HEK293 (cell line): Measurements from ENCODE around the gene STAB1.
"Not testable (repeated sequence)": the region's sequence is repeated elsewhere in the genome, so short reads cannot be mapped to it uniquely, and the experiment has no call there.

Experiments
- CTCF ChIA-PET: fragments of 350-600 bp; formaldehyde crosslinking; extraction: SDS; loops from one replicate; lab custom pipeline; 2021; ENCODE audit warnings: antibody characterized with exemption; lab: Yijun Ruan, JAX
- POLR2A ChIA-PET: fragments of 300-600 bp; formaldehyde crosslinking; extraction: SDS; loops from one replicate; lab custom pipeline; 2020; ENCODE audit warnings: antibody characterized with exemption, inconsistent platforms; lab: Yijun Ruan, JAX
- H3K27ac ChIP-seq: fragments of 200-500 bp; sonication (Bioruptor generic); 2 replicates; pipeline ENCODE4 v1.5.1; 2014; ENCODE audit warnings: low read depth, low read length, control low read depth, inconsistent platforms; ENCODE audit errors: extremely low read depth
- H3K36me3 ChIP-seq, 2 experiments: fragments of 200-500 bp in 1 of 2; sonication (Bioruptor generic) in 1 of 2; 1 replicate in 1 of 2; 2 replicates in 1 of 2; pipeline ENCODE4 v1.5.1; 2014 to 2017; ENCODE audit warnings: inconsistent platforms in 2 of 2, low read length in 2 of 2; ENCODE audit not compliant: control insufficient read depth in 2 of 2, insufficient read depth in 1 of 2
- H3K4me1 ChIP-seq: fragments of 200-500 bp; sonication (Bioruptor generic); 2 replicates; pipeline ENCODE4 v1.5.1; 2014; ENCODE audit warnings: mild to moderate bottlenecking, low read length, inconsistent platforms; ENCODE audit not compliant: control insufficient read depth, insufficient read depth
- H3K4me3 ChIP-seq: 2 replicates; pipeline ENCODE4 v1.5.1; 2011; ENCODE audit warnings: low read depth, mild to moderate bottlenecking, control low read depth, low read length, moderate library complexity
- H3K9me3 ChIP-seq: fragments of 200-500 bp; sonication (Bioruptor generic); 2 replicates; pipeline ENCODE4 v1.5.1; 2014; ENCODE audit warnings: low read depth, low read length, inconsistent platforms; ENCODE audit not compliant: control insufficient read depth, insufficient read depth
- BCL11A ChIP-seq: fragments of 450-650 bp; formaldehyde crosslinking; IDR thresholded peaks from 2 replicates; pipeline ENCODE4 v1.5.1; 2016; ENCODE audit warnings: low read depth, missing biosample characterization, missing genetic modification characterization
- EGR2 ChIP-seq: fragments of 450-650 bp; formaldehyde crosslinking; IDR thresholded peaks from 2 replicates; pipeline ENCODE4 v1.5.1; 2016; ENCODE audit warnings: low read depth, missing biosample characterization, missing genetic modification characterization
- MEIS1 ChIP-seq: sonication (generic); formaldehyde crosslinking; IDR thresholded peaks from 2 replicates; pipeline ENCODE4 v1.8.1; 2022; ENCODE audit warnings: missing genetic modification reagents, mild to moderate bottlenecking, borderline replicate concordance
- ZNF121 ChIP-seq: fragments of 450-650 bp; formaldehyde crosslinking; IDR thresholded peaks from 2 replicates; pipeline ENCODE4 v1.5.1; 2016; ENCODE audit warnings: missing biosample characterization, missing genetic modification characterization
- ZNF155 ChIP-seq: fragments of 450-650 bp; formaldehyde crosslinking; IDR thresholded peaks from 2 replicates; pipeline ENCODE4 v1.5.1; 2016; ENCODE audit warnings: missing biosample characterization, missing genetic modification characterization
- ZNF223 ChIP-seq: fragments of 450-650 bp; formaldehyde crosslinking; IDR thresholded peaks from 2 replicates; pipeline ENCODE4 v1.5.1; 2016; ENCODE audit warnings: missing biosample characterization, missing genetic modification characterization
- ZNF366 ChIP-seq: fragments of 450-650 bp; formaldehyde crosslinking; conservative IDR thresholded peaks from 2 replicates; pipeline ENCODE4 v1.5.1; 2016; ENCODE audit warnings: missing biosample characterization, missing genetic modification characterization
- ZNF404 ChIP-seq: fragments of 450-650 bp; formaldehyde crosslinking; IDR thresholded peaks from 2 replicates; pipeline ENCODE4 v1.5.1; 2017; ENCODE audit warnings: missing biosample characterization, missing genetic modification characterization
- ZNF416 ChIP-seq: fragments of 450-650 bp; formaldehyde crosslinking; IDR thresholded peaks from 2 replicates; pipeline ENCODE4 v1.5.1; 2016; ENCODE audit warnings: missing biosample characterization, missing genetic modification characterization
- ZNF530 ChIP-seq: fragments of 450-650 bp; formaldehyde crosslinking; IDR thresholded peaks from 2 replicates; pipeline ENCODE4 v1.5.1; 2016; ENCODE audit warnings: low read depth, missing biosample characterization, missing genetic modification characterization
- ZNF555 ChIP-seq: fragments of 450-650 bp; formaldehyde crosslinking; conservative IDR thresholded peaks from 2 replicates; pipeline ENCODE4 v1.5.1; 2017; ENCODE audit warnings: missing biosample characterization, mild to moderate bottlenecking, missing genetic modification characterization, inconsistent platforms
- ZNF660 ChIP-seq: fragments of 450-650 bp; IDR thresholded peaks from 2 replicates; pipeline ENCODE4 v1.5.1; 2018; ENCODE audit warnings: missing biosample characterization, mild to moderate bottlenecking, missing genetic modification characterization
- ZNF76 ChIP-seq: fragments of 450-650 bp; formaldehyde crosslinking; IDR thresholded peaks from 2 replicates; pipeline ENCODE4; 2016; ENCODE audit warnings: low read depth, missing biosample characterization, missing genetic modification characterization, borderline replicate concordance
- ZNF830 ChIP-seq: fragments of 450-650 bp; IDR thresholded peaks from 2 replicates; pipeline ENCODE4 v1.5.0; 2018; ENCODE audit warnings: missing biosample characterization, missing genetic modification characterization, low read depth, mild to moderate bottlenecking, moderate library complexity
- TF ChIP-seq, protein P1 (sequence below): fragments of 450-650 bp; formaldehyde crosslinking; IDR thresholded peaks from 2 replicates; pipeline ENCODE4 v1.5.1; 2016; ENCODE audit warnings: missing biosample characterization, missing genetic modification characterization
- TF ChIP-seq, protein P2 (sequence below): fragments of 450-650 bp; formaldehyde crosslinking; IDR thresholded peaks from 2 replicates; pipeline ENCODE4; 2016; ENCODE audit warnings: missing biosample characterization, missing genetic modification characterization
- TF ChIP-seq, protein P3 (sequence below): fragments of 450-650 bp; formaldehyde crosslinking; IDR thresholded peaks from 2 replicates; pipeline ENCODE4 v1.5.1; 2017; ENCODE audit warnings: missing biosample characterization, missing genetic modification characterization

STAB1 gene

DNA sequence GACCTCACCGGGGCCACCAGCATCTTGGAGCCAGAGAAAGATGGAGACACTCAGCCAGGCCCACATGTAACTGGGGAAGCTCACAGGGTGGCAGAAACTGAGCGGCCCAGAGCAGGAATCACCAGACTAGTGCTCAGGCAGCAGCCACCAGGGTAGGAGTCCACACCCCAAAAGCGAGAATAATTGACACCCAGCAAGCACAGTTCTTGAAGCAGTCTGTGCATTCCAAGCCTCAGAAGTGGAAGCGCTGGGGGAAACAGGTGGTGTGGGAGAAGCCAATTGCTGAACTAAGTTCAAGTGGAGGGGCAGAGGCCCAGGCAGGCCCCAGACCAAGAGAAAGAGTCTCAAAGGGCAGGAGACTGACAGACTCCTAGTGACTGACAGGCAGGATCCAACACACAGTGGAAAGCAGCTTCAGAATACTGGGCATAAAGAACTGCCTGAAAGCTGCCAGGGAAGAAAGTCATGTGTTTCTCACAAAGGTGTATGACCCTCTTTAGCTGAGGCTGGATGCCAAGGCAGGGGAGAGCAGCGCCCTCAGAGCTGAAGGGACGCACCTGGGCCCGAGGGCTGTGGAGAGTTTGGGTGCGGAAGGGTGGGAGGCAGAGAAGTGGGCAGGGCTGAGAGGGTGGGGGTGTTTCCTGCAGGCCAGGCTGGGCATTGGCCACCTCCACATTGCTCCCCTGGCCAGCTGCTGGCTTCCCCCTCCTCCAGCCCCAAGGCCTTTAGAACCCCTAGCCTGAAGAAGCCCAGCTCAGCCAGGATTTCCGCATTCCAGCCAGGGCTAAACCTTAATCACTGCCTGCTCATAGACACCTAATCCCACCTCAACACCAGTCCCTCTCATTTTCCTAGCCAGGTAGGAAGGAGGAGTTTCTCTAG, 30.8 kb downstream of the STAB1 start:
- no peak overlapping the region for H3K4me3 ChIP-seq
- H3K4me1 ChIP-seq: no peaks in the 10 kb centered on the region
- no peaks in the 10 kb centered on the region for H3K9me3 ChIP-seq
- ChIA-PET POLR2A (interaction anchor here (0.9 to 1.7 kb wide), 3 partner anchors 10 to 16 kb away, joined by 3 to 5 read pairs (median 3); partner anchors contain the start of gene UQCC5), CTCF (interaction anchor here (1.2 kb wide), 2 partner anchors 78 to 114 kb away, joined by 3 to 6 read pairs; no protein-coding TSS in a partner anchor)
- no peak overlapping the region for H3K27ac ChIP-seq
- peaks cover 0 to 74% of the 10 kb centered on the region in 2 experiments; a peak in 1 of 3 replicates for H3K36me3 ChIP-seq
- TF ChIP-seq ZNF660 (tag by site-specific recombination): no peak
- TF ChIP-seq ZNF416: no peak
- TF ChIP-seq, protein P1, sequence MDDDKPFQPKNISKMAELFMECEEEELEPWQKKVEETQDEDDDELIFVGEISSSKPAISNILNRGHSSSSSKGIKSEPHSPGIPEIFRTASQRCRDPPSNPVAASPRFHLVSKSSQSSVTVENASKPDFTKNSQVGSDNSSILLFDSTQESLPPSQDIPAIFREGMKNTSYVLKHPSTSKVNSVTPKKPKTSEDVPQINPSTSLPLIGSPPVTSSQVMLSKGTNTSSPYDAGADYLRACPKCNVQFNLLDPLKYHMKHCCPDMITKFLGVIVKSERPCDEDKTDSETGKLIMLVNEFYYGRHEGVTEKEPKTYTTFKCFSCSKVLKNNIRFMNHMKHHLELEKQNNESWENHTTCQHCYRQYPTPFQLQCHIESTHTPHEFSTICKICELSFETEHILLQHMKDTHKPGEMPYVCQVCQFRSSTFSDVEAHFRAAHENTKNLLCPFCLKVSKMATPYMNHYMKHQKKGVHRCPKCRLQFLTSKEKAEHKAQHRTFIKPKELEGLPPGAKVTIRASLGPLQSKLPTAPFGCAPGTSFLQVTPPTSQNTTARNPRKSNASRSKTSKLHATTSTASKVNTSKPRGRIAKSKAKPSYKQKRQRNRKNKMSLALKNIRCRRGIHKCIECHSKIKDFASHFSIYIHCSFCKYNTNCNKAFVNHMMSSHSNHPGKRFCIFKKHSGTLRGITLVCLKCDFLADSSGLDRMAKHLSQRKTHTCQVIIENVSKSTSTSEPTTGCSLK (tag by site-specific recombination): no peak
- no peak for TF ChIP-seq EGR2
- TF ChIP-seq ZNF155 (tag by site-specific recombination): no peak
- TF ChIP-seq, protein P2, sequence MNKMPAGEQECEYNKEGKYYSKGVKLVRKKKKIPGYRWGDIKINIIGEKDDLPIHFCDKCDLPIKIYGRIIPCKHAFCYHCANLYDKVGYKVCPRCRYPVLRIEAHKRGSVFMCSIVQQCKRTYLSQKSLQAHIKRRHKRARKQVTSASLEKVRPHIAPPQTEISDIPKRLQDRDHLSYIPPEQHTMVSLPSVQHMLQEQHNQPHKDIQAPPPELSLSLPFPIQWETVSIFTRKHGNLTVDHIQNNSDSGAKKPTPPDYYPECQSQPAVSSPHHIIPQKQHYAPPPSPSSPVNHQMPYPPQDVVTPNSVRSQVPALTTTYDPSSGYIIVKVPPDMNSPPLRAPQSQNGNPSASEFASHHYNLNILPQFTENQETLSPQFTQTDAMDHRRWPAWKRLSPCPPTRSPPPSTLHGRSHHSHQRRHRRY (tag by site-specific recombination): no peak
- TF ChIP-seq, protein P3, sequence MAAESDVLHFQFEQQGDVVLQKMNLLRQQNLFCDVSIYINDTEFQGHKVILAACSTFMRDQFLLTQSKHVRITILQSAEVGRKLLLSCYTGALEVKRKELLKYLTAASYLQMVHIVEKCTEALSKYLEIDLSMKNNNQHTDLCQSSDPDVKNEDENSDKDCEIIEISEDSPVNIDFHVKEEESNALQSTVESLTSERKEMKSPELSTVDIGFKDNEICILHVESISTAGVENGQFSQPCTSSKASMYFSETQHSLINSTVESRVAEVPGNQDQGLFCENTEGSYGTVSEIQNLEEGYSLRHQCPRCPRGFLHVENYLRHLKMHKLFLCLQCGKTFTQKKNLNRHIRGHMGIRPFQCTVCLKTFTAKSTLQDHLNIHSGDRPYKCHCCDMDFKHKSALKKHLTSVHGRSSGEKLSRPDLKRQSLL (tag by site-specific recombination): no peak
- TF ChIP-seq MEIS1 (CRISPR knock-in tag): no peak
- TF ChIP-seq ZNF555 (tag by site-specific recombination): no peak
- TF ChIP-seq ZNF530: no peak
- TF ChIP-seq ZNF366 (tag by site-specific recombination): no peak
- no peak for TF ChIP-seq ZNF404 (tag by site-specific recombination)
- TF ChIP-seq ZNF76: no peak
- no peak for TF ChIP-seq ZNF223 (tag by site-specific recombination)
- TF ChIP-seq ZNF830 (tag by site-specific recombination): no peak
- no peak for TF ChIP-seq BCL11A (tag by site-specific recombination)

DNA sequence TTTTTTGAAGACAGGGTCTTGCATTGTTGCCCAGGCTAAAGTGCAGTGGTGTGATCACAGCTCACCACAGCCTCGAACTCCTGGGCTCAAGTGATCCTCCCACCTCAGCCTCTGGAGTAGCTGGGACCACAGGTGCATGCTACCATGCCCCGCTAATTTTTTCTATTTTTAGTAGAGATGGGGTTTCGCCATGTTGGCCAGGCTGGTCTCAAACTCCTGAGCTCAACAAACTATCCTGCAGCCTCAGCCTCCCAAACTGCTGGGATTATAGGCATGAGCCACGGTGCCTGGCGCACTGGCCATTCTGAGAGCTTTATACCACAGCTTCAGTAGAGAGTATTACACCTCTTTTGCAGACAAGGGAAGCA, 31.5 kb downstream of the STAB1 start:
- ChIA-PET POLR2A (interaction anchor here (0.9 to 1.7 kb wide), 3 partner anchors 10 to 15 kb away, joined by 3 to 5 read pairs (median 3); partner anchors contain the start of gene UQCC5), CTCF (interaction anchor here (0.8 to 1.2 kb wide), 3 partner anchors 77 to 114 kb away, joined by 3 to 6 read pairs (median 3); no protein-coding TSS in a partner anchor)
- not testable (repeated sequence) for H3K9me3 ChIP-seq, H3K4me3 ChIP-seq, H3K4me1 ChIP-seq, H3K27ac ChIP-seq
- TF ChIP-seq ZNF121: peak; percentile 72
- H3K36me3 ChIP-seq: peaks cover 0 to 80% of the 10 kb centered on the region in 2 experiments; a peak in 1 of 3 replicates
